DMS 273 (cell line): ENCODE results near the gene SPECC1L.
A peak's percentile ranks its signal among the peaks of the same experiment; 100 is the strongest.
"Not testable (repeated sequence)": the region's sequence is repeated elsewhere in the genome, so short reads cannot be mapped to it uniquely, and the experiment has no call there.

Source experiments
- DNase-seq: peaks from one replicate; lab custom pipeline; 2025; ENCODE audit not compliant: unreplicated experiment; lab: John Stamatoyannopoulos, UW

SPECC1L gene, protein sequence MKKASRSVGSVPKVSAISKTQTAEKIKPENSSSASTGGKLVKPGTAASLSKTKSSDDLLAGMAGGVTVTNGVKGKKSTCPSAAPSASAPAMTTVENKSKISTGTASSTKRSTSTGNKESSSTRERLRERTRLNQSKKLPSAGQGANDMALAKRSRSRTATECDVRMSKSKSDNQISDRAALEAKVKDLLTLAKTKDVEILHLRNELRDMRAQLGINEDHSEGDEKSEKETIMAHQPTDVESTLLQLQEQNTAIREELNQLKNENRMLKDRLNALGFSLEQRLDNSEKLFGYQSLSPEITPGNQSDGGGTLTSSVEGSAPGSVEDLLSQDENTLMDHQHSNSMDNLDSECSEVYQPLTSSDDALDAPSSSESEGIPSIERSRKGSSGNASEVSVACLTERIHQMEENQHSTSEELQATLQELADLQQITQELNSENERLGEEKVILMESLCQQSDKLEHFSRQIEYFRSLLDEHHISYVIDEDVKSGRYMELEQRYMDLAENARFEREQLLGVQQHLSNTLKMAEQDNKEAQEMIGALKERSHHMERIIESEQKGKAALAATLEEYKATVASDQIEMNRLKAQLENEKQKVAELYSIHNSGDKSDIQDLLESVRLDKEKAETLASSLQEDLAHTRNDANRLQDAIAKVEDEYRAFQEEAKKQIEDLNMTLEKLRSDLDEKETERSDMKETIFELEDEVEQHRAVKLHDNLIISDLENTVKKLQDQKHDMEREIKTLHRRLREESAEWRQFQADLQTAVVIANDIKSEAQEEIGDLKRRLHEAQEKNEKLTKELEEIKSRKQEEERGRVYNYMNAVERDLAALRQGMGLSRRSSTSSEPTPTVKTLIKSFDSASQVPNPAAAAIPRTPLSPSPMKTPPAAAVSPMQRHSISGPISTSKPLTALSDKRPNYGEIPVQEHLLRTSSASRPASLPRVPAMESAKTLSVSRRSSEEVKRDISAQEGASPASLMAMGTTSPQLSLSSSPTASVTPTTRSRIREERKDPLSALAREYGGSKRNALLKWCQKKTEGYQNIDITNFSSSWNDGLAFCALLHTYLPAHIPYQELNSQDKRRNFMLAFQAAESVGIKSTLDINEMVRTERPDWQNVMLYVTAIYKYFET

DNA sequence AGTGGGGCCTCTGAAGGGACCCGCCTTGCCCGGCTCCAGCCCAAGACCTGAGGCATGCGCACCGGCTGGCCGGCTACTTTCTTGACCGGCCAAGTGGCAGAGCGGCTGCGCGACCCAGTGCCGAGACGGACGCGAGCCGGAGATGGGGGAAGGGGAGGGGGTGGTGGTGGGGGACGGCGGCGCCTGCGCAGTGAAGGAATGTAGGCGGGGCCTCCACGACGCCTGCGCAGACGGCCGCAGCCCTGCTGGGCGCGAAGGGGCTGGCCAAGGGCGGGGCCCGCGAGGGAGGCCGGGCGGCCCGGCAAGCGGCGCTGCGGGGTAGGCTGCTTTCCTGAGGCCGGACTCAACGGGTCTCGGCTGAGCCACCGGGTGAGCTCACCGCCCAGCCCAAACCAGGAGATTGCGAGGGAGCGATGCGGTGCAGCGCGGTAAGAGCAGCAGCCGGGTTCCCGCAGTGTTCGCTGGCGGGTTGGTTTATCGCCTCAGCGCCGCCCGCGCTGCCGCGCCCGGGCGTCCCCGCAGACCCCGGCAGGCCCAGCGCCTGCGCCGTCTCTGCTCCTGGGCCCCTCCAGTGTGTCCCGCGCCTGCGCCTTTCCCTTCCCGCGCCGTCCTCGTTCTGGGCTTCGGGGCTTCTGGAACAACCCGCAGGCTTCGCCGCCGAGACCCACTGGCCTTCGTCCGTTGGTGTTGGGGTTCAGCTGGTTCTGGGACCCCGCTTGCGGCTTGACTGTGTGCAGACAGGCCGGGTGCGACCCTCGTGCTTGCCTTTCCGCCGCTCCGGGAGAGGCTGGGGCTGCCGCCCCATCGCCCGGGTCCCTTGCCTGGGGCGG is at the start of gene SPECC1L:
Gene SPECC1L, plus strand, starts transcription at position 276 of the 830 bp plus-strand sequence. CDS start 31,401 bp downstream, outside the sequence.
- peak; percentile 92 for DNase-seq

DNA sequence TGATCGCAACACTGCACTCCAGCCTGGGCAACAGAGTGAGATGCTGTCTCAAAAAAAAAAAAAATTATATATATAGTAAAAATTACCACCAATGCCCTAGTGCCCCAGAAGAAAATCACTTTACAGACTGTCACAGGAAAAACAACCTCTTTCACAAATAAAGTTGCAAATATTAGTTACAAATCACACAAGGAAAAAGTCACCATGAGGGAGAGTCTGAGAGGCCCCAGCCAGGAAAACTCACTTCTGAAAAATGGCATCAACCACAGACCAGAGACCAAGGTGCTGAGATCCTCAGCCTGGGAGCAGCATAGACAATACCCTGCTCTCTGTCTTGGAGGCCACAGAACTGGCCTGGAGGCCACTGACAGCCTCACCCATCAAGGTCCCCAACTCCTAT is 46.2 kb upstream of the SPECC1L start:
- DNase-seq: no peak

DNA sequence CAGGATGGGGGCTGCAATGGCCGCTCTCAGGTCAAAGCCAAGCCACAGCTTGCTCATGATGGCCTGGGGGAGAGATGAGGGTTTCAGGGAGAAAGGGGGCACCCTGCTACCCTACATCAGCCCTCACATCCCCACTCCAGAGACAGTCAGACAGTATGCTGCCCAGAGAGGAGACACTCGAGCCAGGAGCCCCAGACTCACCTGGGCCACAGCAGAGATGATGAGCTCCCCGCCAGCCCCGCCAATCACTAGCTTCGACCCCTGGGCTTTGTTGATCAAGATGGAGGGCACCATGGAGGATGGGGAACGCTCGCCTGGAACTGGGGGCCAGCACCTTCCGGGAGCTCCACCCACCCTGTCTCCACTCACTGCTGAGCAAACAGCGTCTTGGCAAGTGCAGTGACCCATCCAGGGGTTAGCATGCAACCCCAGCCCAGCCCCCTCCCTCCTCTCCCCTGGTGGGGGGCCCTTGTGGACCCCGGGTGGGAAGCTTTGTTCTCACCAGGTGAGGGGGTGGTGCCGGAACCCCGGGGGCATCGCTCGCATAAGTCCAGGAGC is 45.5 kb upstream of the SPECC1L start:
- no peak for DNase-seq

DNA sequence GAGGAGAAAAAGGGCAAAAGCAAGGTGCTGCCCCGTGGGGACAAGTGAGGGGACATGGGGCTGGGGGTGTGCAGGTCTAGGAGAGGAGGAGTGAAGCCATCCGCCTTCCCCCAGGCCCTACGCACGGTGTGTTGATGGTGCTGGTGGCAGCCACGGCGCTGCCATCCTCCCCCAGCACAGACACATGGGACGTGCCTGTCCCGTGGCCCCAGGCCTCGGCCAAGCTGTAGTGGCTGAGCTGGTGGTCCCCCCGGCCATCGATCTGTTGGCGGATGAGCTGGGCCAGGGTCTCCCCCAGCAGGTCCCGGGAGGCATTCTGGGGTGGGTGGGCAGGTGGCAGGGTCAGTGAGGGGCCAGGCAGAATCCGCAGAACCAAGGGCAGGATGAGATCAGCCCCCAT is 44.7 kb upstream of the SPECC1L start:
- no peak for DNase-seq

DNA sequence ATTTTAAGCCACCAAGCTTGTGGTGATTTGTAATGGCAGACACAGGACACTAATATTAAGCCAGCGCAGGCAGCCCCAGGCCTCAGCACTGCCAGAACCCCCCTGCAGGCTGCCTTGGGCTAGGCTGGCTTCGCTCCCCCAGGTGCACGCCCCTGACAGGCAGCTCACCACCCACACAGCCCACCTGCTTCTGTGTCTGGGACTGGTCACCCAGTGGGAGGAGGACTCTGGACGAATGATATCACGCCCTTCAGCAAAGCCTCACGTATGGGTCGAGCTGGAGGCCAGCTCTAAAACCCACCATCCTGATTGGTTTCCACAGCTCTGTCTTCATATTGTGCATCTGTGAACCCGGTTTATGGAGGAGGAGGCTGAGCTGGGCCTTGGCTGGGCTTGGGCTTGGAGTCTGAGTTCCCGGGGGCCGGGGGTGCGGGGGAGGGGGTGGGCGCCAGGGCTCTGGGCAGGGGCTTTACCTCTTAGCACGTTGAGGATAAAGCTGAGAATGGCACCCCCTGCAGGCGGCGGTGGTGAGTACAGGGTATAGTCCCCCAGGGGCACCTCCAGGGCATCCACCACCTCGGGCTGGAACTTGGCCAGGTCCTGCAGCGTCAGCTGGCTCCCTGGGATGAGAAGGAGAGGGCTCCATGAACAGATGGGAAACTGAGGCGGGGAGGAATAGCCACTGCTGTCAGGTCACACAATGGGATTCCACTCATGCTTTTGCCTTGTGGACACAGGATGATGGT is 39.5 kb upstream of the SPECC1L start:
- DNase-seq: peak; percentile 25

DNA sequence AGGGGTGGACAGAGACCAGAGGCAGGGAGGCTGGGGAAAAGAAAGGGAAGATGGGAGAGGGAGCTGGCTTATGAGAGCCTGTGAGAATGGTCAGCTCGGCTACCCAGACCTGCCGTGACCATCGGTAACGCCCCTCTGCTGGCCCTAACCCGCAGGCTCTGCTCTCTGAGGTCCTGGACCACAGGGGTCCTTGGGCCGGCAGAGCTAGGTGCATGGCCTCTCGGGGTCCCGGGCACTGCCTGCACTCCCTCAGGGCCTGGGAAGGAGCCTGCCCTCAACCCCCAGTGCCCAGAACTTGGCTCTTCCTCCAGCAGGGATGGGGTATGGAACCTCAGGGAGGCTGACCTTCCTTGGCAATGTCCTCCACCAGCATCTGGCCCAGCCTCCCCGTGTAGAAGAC is 38.9 kb upstream of the SPECC1L start:
- no peak for DNase-seq

DNA sequence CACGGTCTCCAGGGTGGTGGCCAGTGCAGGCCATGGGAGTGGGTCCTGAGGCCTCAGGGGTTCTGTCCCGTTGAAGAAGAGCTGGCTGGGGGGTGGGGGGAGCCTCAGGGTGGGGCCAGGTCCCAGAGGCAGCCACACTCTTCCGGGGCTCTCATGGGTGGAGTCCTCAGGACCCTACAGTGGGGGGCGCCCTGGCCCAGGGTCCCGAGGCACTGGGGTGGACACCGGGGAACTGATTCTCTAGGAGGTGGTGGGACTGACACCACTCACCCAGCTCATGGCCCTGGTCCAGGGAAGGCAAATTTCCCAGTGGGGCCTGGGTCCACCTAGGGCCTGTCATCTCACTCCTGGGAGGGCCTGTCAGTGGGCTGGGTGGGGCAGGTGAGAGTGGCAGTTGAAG is 38.5 kb upstream of the SPECC1L start:
- DNase-seq: no peak

DNA sequence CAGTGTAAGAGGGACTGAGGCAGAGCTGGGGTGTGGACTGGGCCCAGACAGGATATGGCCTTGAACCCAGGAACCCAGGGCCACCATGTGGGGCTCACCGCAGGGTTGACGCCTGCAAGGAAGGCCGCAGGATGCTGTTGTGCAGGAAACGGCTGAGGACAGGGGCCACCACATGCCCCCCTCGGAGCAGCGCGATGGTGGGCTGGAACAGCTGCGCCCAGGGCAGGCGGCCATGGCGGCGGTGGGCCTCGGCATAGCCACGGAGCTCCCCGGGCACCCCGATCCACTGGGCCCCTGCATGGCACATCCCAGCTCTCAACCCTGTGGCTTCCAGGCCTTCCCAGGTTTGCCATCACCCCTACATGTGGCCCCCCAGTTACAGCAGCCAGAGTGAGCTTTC is 37.9 kb upstream of the SPECC1L start:
- no peak for DNase-seq

DNA sequence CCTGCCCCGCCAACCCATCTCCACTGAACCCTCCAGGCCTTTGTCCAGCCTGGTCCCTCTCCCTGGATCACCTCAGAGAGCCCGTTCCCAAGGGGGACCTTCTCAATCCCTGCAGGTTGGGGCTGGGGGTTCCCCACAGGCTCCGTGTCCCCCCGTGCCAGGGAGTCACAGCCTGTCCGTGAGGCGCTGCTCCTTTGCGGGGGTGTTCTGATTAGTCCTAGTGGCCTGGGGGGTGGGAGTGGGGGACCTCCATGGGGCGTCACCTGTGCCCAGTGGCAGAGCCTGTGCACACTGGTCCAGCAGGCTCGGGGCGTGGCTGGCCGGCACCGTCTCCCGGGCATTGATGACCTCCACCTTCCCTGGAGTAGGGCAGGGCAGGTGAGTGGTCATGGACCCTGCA is 37.4 kb upstream of the SPECC1L start:
- DNase-seq: no peak

DNA sequence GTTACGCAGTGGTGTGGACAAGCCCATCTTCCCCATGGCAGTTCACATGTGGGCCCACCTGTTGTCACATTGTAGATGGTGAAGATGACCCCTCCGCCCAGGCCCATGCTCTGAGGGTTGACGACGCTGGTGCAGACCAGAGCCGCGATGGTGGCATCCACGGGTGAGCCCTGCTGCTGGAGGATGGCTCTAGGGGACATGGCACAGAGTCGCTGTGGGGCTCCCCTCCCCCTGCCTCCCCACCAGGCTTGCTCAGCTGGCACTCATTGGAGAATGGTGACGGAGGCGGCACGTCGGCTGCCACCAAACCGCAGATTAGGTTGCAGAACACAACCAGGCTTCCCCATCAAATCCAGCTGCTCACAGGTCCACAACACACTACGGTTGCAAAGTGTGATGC is 36.8 kb upstream of the SPECC1L start:
- DNase-seq: no peak

DNA sequence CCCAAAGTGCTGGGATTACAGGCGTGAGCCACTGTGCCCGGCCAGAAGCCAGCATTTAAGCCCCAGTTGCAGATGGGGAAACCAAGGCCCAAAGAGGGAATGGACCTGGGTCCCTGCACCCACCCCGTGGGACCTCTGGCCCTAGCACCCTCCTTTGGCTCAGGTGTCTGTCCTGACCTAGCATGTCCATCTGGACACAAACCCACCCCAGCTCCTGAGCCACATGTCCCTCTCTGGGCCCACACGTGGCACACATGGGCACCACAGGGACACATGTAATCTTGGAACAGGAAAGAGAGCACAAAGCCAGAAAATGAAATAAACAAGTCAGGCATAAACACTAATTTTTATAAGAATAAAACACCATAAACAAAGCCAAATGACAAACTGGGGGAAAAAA is 35.3 kb upstream of the SPECC1L start:
- DNase-seq: no peak

DNA sequence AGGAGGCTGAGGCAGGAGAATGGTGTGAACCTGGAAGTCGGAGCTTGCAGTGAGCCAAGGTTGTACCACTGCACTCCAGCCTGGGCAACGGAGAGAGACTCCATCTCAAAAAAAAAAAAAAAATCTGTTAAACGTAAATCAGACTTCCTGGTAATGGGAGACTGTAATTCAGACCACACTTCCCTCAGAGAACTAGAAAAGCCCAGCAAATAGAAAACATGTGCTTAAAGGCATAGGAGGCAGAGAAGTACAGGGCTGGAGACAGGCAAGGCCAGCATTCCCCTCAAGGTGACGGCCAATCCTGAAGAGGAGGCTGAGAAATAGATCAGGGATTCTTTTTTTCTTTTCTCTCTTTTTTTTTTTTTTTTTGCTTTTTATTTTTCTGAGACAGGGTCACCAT is 34.0 kb upstream of the SPECC1L start:
- DNase-seq: no peak

DNA sequence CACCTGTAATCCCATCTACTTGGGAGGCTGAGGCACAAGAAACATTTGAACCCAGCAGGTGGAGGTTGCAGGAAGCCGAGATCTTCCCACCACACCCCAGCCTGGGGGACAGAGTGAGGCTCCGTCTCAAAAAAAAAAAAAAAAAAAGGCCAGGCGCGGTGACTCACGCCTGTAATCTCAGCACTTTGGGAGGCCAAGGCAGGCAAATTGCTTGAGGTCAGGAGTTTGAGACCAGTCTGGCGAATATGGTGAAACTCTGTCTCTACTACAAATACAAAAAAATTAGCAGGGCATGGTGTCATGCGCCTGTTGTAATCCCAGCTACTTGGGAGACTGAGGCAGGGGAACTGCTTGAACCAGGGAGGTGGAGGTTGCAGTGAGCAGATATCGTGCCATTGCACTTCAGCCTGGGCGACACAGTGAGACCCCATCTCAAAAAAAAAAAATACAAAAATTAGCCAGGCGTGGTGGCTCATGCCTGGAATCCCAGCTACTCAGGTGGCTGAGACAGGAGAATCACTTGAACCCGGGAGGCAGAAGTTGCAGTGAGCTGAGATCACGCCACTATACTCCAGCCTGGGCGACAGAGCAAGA is 32.4 kb upstream of the SPECC1L start:
- DNase-seq: not testable (repeated sequence)

DNA sequence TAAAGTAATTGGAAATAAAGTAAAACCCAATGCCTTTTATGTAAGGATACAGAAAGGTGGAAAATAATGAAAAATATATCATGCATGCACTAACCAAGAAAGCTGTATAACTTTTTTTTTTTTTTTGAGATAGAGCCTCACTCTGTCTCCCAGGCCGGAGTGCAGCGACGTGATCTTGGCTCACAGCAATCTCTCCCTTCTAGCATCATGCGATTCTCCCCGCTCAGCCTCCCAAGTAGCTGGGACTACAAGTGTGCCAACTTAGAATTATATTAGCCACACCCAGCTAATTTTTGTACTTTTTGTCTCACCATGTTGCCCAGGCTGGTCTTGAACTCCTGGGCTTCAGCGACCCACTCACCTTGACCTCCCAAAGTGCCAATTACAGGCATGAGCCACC is 30.2 kb upstream of the SPECC1L start:
- DNase-seq: no peak

DNA sequence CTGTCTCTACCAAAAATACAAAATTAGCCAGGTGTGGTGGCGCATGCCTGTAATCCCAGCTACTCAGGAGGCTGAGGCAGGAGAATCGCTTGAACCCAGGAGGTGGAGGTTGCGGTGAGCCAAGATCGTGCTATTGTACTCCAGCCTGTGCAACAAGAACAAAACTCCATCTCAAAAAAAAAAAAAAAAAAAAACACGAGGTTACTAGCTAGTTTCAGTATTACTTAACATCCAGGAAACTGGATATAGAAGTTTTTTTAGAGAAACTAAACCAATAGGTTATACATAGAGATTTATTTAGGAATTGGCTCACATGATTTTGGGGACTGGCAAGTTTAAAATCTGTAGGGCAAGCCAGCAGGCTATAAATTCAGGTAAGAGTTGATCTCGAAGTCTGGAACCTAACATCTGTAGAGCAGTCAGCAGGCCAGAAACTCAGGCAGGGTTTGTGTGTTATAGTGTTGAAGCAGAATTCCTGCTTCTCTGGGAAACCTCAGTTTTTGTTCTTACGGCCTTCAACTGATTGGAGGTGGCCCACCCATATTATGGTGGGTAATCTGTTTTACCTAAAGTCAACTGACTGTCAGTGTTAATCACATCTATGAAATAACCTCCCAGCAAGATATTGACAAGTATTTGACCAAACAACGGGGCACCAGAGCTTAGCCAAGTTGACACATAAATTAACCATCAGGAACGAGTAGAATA is 29.5 kb upstream of the SPECC1L start:
- not testable (repeated sequence) for DNase-seq

DNA sequence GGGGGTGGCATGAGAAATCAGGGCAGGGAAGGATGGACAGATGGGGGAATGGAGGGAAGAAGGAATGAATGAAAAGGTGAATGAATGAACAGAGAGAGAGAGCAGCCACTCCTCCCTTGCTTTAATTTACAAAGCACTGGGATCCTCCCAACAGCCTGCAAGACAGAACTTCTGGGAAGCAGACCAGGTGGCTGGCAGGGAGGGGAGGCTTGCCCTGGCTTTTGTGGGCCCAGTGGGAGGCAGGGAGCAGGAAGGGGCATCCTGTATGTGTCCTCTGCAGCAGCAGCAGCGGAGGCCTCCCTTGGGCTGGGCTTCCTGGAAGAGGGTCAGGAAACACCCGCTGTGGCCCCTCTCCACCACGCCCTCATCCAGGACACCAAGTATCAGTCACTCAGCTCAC is 27.2 kb upstream of the SPECC1L start:
- peak; percentile 78 for DNase-seq

DNA sequence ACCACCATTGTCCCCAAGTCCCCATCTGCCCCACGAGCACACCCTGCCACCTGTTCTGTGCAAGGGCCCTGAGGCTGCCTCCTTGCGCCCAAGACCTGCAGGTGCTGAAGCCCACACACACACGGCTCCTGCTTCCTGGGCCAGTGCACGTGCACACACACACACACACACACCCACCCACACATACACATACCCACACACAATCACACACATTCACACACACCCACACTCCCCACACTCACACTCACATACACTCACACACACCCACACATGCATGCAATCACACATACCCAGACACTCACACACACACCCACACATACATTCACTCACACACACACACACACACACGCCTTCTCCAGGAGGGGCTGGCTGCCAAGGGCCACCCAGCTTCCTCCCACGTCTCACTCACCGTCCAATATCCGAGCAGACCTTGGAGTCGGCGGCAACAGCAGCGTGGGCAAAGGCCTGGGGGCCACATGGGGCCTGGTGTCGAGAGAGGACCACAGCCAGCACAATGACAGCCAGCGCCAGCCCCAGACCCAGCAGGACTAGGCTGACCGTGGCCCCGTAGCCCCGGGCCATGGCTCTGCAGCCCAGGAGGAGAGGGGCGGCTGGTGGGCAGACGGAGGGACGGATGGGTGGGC is 26.4 kb upstream of the SPECC1L start:
- peak; percentile 52 for DNase-seq

DNA sequence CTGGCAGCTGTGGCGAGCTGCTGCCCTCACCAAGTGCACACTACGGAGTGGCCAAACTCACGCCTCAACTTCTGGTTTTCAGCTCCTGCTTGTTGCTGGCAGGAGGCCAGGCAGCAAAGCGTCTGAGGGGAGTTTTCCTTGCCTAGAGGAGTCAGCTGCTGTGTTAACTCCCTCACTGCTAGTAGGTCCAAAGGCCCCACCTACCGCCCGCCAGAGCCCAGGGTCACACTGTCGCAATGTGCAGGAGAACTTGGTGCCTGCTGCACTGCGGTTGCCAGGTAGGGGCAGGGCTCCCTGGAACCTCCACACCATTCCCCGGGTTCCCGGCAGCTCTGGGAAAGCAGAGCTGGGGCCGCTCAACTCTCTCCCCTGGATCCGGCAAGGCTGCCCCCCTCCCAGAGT is 25.6 kb upstream of the SPECC1L start, which contains the start of gene GGT5:
Gene GGT5, minus strand, starts transcription at position 53 of the 402 bp plus-strand sequence. CDS start 357 bp downstream, outside the sequence.
- DNase-seq: peak; percentile 57
